IPS DF 6.9 (cell line): Measurements from ENCODE around the gene PALM3.

Experiments
- DNase-seq: peaks from one replicate; pipeline ENCODE4 v3.0.0-alpha.2; 2013; ENCODE audit warnings: low read depth, low spot score
- H3K27ac ChIP-seq: one replicate; pipeline ENCODE4 v1.5.1; 2013; ENCODE audit warnings: low read length, control low read depth
- H3K27me3 ChIP-seq: 2 replicates; pipeline ENCODE4 v1.6.1; 2013; ENCODE audit warnings: mild to moderate bottlenecking, low read length; ENCODE audit not compliant: control insufficient read depth, insufficient read depth
- H3K36me3 ChIP-seq: 2 replicates; pipeline ENCODE4 v1.6.1; 2013; ENCODE audit warnings: low read length; ENCODE audit not compliant: control insufficient read depth, insufficient read depth
- H3K4me1 ChIP-seq: 2 replicates; pipeline ENCODE4 v1.6.1; 2013; ENCODE audit warnings: low read length; ENCODE audit not compliant: control insufficient read depth, insufficient read depth
- H3K4me3 ChIP-seq: 2 replicates; pipeline ENCODE4 v1.5.1; 2013; ENCODE audit warnings: mild to moderate bottlenecking, low read length
- H3K9me3 ChIP-seq: 2 replicates; pipeline ENCODE4 v1.6.1; 2013; ENCODE audit warnings: low read length, inconsistent platforms; ENCODE audit not compliant: control insufficient read depth, insufficient read depth
- WGBS: extraction: QIAGEN DNeasy Blood & Tissue Kit; methylation state at CpG from one replicate; pipeline ENCODE4 v1.1.7; 2013; ENCODE audit warnings: mixed read lengths, missing lambda C conversion rate; ENCODE audit not compliant: insufficient read length, insufficient coverage; 5-methylcytosine and 5-hydroxymethylcytosine counted together

The PALM3 gene

DNA sequence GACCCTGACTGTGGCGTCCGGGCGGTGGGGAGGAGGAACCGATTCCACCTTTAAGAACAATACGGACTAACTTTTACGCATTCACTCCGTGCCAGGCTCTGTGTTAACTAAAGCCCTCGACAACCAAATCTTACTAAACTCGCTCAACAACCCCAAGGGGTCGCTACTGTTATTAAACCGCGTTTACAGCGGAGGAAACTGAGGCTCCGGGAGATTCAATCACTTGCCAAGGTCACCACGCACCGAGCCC lies 27.5 kb upstream of the PALM3 start:
- no CpG with 5 or more reads among the region's 16 CpGs for WGBS
- Histone ChIP-seq H3K27ac (no peak overlapping the region), H3K4me1 (peaks cover 3% of the 10 kb centered on the region; the same call in 1 of the 2 replicates), H3K27me3 (no peaks in the 10 kb centered on the region), H3K4me3 (peak overlapping the region; percentile 93; the same call in 1 of the 2 replicates), H3K9me3 (no peaks in the 10 kb centered on the region), H3K36me3 (peaks cover 8% of the 10 kb centered on the region)
- DNase-seq, result no peak

DNA sequence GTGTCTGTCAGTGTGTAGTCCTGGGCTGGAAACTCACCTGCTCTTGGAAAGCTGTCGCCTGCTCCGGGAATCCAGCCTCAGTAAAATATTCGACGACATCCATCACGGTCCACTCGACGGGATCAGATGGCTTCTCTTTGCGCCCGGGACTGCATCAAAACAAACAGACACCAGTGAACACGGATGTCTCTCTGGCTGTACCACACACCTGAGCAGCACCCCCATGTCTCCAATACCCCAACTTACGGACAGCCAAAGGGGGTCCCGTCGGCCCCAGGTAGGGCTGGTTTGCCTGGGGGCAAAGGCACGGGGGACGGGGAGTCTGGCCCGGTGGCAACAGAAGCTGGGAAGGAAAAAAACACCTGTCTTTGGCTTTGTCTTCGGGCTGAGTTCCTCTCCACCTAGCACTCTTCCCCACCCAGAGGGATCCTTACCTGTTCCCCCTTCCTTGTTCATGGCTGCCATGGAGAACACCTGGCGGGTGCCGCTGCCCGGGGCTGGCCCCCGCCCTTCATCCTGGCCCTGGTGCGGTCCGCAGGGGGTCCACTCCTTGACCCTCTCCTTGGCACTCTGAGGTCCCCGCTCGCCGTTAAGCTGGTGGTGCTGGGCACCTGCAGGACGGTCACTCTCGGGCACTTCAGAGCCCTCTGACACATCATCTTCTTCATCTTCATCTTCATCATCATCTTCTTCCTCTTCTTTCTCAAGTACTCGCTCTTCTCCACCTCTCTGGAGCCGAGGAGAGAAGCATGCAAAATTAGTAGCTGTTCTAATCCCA lies 26.9 kb upstream of the PALM3 start:
- WGBS, result no CpG with 5 or more reads among the region's 30 CpGs
- no peak for DNase-seq
- peaks cover 8% of the 10 kb centered on the region for H3K36me3 ChIP-seq

DNA sequence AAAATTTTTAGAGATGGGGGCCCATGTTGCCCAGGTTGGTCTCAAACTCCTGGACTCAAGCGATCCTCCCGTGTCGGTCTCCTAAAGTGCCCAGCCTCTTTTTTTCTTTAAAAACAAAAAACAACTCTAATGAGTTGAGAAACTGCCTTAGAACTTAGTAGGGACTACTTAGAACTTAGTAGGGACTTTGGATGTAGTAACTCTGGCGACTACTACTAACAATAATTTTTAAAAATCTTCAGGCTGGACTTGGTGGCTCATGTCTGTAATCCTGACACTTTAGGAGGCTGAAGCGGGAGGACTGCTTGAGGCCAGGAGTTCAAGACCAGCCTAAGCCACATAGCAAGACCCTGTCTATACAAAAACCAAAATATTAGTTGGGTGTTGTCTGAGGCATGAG lies 24.2 kb upstream of the PALM3 start:
- peaks cover 8% of the 10 kb centered on the region for H3K36me3 ChIP-seq
- WGBS, result no CpG with 5 or more reads among the region's 5 CpGs
- H3K4me1 ChIP-seq, result peaks cover 4% of the 10 kb centered on the region; the same call in 1 of the 2 replicates
- H3K4me3 ChIP-seq, result no peak overlapping the region
- no peak for DNase-seq
- H3K9me3 ChIP-seq, result no peaks in the 10 kb centered on the region
- H3K27me3 ChIP-seq, result no peaks in the 10 kb centered on the region
- H3K27ac ChIP-seq, result no peak overlapping the region

More for the DNA sequence above, 26.9 kb upstream of the PALM3 start:
- Histone ChIP-seq H3K27me3 (no peaks in the 10 kb centered on the region), H3K27ac (no peak overlapping the region), H3K4me3 (peak overlapping the region; percentile 93; the same call in 1 of the 2 replicates), H3K9me3 (no peaks in the 10 kb centered on the region), H3K4me1 (peaks cover 3% of the 10 kb centered on the region; the same call in 1 of the 2 replicates)

DNA sequence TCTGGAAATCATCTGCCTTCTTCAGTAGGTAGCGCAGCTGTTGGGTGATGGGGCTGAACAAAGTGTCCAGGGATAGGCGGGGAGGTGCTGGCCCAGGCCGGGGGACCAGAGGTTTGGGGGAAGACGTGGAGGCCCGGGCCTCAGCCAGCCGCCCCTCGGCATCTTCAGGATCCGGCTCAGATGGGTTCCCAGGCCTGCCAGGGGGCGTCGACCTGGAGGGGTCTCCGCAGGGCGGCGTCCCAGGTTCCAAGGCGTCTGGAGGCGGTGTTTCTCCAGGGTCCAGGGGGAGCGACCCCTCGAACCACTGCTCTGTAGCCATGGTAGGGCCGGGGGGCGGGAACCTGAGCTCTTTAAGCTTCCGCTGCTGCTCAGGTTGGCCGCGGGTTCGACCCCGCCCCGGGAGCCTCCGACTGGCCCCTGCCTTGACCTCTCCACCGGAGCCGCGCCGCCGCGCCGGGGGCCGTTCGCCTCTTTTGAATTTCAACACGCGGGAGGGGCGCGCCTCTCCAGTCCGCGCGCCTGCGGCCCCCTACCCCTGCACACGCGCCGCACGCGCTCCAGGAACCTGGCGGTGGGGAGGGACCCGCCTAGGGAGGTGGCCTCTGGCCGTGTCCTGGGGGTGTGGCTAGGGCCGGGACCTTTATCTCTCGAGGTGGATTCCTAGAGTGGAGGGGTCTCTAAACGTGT lies 23.6 kb upstream of the PALM3 start, which contains the start of gene C19orf67:
Gene C19orf67 (minus strand): TSS at position 475 of the 687 bp plus-strand sequence. CDS start 156 bp downstream, at position 319.
- Histone ChIP-seq H3K4me1 (peaks cover 4% of the 10 kb centered on the region; the same call in 1 of the 2 replicates), H3K9me3 (no peaks in the 10 kb centered on the region), H3K4me3 (no peak within 1 kb of the TSS), H3K27me3 (no peaks in the 10 kb centered on the region), H3K27ac (no peak within 1 kb of the TSS), H3K36me3 (peaks cover 8% of the 10 kb centered on the region)
- no CpG with 5 or more reads among the region's 54 CpGs for WGBS
- DNase-seq, result no peak

DNA sequence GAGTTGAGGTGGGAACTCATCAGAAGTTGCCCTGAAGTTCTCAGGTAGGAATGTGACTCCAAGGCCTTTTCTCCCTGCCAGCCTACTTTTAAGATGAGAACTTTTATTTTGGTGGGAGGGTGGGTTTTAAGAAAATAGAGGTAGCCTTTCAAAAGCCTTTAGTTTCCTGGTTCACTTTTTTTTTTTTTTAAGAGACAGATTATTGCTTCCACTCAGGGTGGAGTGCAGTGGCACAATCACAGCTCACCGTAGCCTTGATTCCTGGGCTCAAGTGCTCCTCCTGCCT lies 20.7 kb upstream of the PALM3 start:
- peaks cover 2% of the 10 kb centered on the region; the same call in 1 of the 2 replicates for H3K4me1 ChIP-seq
- no peak overlapping the region for H3K4me3 ChIP-seq
- no peaks in the 10 kb centered on the region for H3K36me3 ChIP-seq
- no peak overlapping the region for H3K27ac ChIP-seq
- H3K27me3 ChIP-seq, result no peaks in the 10 kb centered on the region
- WGBS, result no CpG with 5 or more reads among the region's 1 CpG
- no peak for DNase-seq
- no peaks in the 10 kb centered on the region for H3K9me3 ChIP-seq

DNA sequence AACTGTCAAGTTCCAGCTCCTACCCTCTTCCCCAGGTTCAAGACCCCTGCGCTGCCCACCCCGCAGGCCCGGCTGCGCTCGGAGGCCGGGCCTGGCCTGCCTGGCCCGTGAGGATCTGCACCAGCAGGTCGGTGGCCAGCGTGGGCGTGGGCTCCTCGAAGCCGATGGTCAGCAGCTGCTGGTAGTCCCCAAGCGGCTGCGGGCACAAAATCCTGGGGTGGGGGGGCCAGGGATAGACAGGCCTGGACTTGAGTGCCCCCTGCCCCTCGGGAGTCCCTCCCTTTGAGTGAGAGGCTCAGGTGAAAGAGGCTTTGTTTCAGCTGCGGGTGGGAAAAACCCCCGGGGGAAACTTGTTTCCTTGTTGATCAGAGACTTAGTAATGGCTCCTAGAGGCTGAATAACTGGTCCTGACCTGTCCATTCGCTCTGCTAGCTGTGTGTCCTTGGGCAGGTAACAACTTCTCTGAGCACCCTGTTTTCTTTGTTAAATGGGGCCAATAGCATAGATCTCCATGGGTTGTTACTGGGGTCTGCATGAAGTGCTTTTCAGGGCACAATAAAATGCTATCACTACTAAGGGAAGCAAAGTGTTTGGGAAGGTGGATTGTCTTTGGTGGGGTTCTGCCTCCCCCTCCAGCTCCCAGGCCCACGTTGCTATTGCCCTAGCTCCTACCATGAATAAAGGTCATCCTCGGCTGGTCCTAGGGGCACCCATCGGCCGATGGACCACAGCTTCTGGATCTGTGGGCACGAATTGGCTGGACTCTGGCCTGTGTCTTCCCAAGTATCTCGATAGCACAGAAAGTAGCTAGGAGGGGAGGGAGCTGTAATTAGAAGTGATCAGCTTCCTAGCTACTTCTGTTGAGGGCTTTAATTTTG lies 20.2 kb upstream of the PALM3 start:
- no peak for DNase-seq
- Histone ChIP-seq H3K9me3 (no peaks in the 10 kb centered on the region), H3K36me3 (no peaks in the 10 kb centered on the region), H3K4me1 (peaks cover 2% of the 10 kb centered on the region; the same call in 1 of the 2 replicates), H3K4me3 (peak overlapping the region; percentile 93; the same call in 1 of the 2 replicates), H3K27ac (no peak overlapping the region), H3K27me3 (no peaks in the 10 kb centered on the region)
- WGBS, result no CpG with 5 or more reads among the region's 24 CpGs

DNA sequence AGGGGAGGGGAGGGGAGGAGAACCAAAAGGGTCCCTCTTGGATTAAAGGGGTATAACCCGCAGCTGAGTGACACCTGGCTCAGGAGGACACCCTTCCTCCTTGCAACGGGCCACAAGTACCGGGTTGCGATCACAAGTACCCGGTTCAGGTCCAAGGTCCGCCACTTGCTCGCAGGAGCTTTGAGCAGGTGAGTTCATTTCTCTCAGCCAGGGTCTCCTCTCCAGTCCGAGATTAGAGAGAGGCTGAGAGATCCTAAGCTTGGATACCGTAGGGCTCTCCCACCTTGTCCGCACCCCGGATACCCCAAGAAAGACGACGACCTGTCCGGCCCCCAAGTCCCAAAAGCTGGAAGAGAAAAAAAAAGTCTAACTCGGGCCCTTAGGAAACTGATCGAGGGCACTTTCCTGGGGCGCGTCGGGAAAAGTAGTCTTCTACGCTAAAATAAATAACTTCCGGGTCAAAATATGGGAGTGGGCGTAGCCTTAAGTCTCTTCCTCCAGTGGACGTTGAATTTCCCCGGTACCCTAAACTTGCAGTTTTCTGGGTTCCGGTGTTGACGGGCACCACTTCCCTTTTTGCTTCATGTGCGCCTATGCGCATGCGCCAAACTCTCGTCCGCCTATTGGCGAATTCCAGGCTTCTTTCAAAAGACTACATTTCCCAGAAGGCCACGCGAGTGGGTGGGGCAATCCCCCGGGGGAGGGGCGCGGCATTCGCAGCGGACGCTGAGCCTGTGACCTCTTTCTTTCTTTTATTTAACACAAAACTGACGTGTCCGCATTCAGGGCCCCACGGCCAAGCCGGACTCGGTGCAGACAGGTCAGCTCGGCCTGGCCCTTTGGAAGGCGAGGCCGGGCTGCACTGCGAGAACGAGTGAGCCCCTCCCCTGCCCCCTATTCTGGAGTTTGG lies 19.3 kb upstream of the PALM3 start:
- no peaks in the 10 kb centered on the region for H3K27me3 ChIP-seq
- H3K4me1 ChIP-seq, result peaks cover 2% of the 10 kb centered on the region; the same call in 1 of the 2 replicates
- H3K9me3 ChIP-seq, result no peaks in the 10 kb centered on the region
- H3K36me3 ChIP-seq, result no peaks in the 10 kb centered on the region
- peak; percentile 98 for DNase-seq
- peak overlapping the region; percentile 93 for H3K4me3 ChIP-seq
- H3K27ac ChIP-seq, result no peak overlapping the region
- no CpG with 5 or more reads among the region's 50 CpGs for WGBS

DNA sequence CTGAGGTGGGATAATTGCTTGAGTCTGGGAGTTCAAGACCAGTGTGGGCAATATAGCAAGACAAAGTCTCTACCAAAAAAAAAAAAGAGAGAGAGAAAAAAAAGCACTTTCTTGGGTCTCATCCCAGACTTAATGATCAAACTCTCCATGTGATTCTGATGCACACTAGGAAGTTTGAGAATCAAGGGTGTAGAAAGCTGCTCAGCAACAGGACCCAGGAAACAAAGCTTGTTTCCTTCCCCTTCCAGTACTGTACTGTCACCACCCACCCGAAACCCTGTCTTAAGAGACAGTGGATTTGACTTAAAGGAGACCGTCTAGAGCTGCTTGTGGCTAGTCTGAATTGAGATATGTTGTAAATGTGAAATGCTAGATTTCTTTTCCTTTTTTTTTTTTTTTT lies 16.5 kb upstream of the PALM3 start:
- Histone ChIP-seq H3K4me3 (no peak overlapping the region), H3K9me3 (no peaks in the 10 kb centered on the region), H3K27me3 (peaks cover 13% of the 10 kb centered on the region; the same call in 1 of the 2 replicates), H3K36me3 (no peaks in the 10 kb centered on the region), H3K4me1 (peaks cover 3% of the 10 kb centered on the region; the same call in 1 of the 2 replicates), H3K27ac (no peak overlapping the region)
- DNase-seq, result no peak
- no CpG with 5 or more reads among the region's 2 CpGs for WGBS

DNA sequence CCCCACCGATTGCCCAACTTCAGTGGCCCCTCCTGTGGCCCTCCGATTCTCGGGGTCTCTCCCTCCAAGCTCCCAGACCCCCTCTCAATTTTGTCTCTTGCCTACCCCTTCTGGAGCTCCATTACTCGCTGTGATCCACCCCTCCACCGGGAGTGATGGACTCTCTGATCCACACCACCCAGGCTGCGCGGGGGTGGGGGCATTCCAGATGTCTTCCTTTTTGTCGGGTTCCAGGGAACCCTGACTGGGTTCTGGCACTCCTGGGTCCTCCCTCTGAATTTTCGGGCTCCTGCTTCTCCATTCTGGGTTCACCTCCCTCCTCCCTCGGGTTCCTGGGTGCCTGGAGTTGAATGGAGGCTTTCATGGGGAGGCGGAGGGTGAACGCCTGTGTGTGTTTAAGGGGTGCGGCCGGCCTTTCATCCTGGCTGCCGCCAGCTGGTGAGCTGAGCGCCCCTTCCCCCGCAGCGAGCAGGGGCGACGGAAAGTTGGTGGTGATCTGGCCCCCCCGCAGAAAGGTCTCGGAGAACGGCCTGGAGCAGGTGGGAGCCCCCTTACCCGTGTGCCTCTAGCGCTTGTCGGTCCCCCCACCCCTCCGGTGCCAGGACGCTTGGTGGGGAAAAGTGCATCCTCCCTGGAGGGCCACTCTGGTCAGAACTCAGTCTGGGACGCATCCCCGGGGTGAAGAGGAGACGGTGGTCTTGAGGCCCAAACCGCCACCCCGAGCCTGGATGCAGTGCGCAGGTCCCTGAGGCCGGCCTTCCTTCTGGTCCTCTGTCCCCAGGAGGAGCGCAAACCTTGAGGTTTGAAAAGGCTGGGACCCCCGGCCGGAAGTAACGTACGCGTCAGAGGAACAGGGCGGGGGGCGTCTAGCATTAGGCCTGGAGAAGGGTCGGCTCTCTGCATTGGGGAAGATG lies 12.3 kb upstream of the PALM3 start:
- Histone ChIP-seq H3K36me3 (no peaks in the 10 kb centered on the region; the same call in 1 of the 2 replicates), H3K4me1 (peaks cover 4% of the 10 kb centered on the region; the same call in 1 of the 2 replicates), H3K27me3 (peaks cover 17% of the 10 kb centered on the region; the same call in 1 of the 2 replicates), H3K27ac (no peak overlapping the region), H3K4me3 (peak overlapping the region; percentile 63; the same call in 1 of the 2 replicates), H3K9me3 (no peaks in the 10 kb centered on the region)
- no peak for DNase-seq
- no CpG with 5 or more reads among the region's 44 CpGs for WGBS
